WTC11 (cell line): ENCODE results near the gene GSS.

ENCODE experiments used
- CREB1 ChIP-seq: sonication (generic); formaldehyde crosslinking; IDR thresholded peaks from 2 replicates; pipeline ENCODE4 v1.8.0; 2023; ENCODE audit warnings: mild to moderate bottlenecking, missing genetic modification reagents
- IRF2 ChIP-seq: sonication (generic); formaldehyde crosslinking; IDR thresholded peaks from 2 replicates; pipeline ENCODE4 v1.8.0; 2022; ENCODE audit warnings: low read depth, missing genetic modification reagents, borderline replicate concordance
- JUN ChIP-seq: sonication (generic); formaldehyde crosslinking; IDR thresholded peaks from 2 replicates; pipeline ENCODE4 v1.8.0; 2023; ENCODE audit warnings: mild to moderate bottlenecking, missing genetic modification reagents
- SP1 ChIP-seq: sonication (generic); formaldehyde crosslinking; conservative IDR thresholded peaks from 2 replicates; pipeline ENCODE4 v1.8.1; 2022; ENCODE audit warnings: missing genetic modification reagents
- ZNF121 ChIP-seq: sonication (generic); formaldehyde crosslinking; IDR thresholded peaks from 2 replicates; pipeline ENCODE4 v1.8.0; 2023; ENCODE audit warnings: missing genetic modification reagents
- TF ChIP-seq, protein P1 (sequence below): fragments of 250-450 bp; sonication (Bioruptor Pico); IDR thresholded peaks from 2 replicates; pipeline ENCODE4 v1.9.0; 2021; ENCODE audit warnings: mild to moderate bottlenecking
- TF ChIP-seq, protein P2 (sequence below): fragments of 200-600 bp; IDR thresholded peaks from 2 replicates; pipeline ENCODE4 v1.8.0; 2022; ENCODE audit warnings: antibody characterized with exemption
- TF ChIP-seq, protein P3 (sequence below): sonication (generic); formaldehyde crosslinking; IDR thresholded peaks from 2 replicates; pipeline ENCODE4 v1.8.0; 2022; ENCODE audit warnings: mild to moderate bottlenecking, missing genetic modification reagents

DNA sequence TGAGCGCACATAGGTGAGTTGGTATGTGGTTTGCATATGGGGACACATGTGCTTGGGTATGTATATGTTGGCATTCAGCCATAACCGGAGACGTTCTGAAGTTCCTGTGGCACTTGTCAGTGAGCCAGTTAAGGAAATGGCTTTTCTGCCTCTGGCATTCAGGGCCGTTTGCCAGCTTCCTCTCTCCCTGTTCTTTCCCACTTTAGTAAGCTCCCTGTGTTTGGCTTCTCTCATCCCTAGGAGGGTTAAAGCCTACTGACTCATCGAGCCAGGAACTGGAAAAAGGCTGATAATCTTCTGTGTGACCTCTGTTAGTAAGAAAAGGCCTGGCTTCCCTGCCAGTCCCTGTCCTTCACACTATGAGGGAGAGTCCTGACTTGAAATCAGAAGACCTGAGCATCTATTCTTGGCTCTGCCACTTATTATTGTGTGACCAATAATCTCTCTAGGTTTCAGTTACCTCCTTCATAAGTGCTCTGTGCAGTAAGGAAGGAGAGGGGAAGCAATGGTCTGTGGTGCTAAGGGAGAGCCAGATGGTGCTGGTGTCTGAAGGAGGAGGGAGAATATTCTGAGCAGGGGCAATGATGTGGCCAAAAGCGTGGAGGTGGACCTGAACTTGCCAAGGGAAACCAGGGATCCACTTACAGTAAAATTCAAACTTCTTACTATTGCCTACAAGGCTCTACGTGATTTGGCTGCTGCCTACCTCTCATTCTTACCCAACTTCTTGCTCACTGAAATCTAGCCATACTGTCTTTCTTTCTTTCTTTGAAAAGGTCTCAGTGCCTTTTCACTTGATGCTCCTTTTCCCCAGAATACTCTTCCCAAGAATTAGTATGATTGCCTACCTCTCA, 47.8 kb downstream of the GSS start:
- TF ChIP-seq, protein P1, sequence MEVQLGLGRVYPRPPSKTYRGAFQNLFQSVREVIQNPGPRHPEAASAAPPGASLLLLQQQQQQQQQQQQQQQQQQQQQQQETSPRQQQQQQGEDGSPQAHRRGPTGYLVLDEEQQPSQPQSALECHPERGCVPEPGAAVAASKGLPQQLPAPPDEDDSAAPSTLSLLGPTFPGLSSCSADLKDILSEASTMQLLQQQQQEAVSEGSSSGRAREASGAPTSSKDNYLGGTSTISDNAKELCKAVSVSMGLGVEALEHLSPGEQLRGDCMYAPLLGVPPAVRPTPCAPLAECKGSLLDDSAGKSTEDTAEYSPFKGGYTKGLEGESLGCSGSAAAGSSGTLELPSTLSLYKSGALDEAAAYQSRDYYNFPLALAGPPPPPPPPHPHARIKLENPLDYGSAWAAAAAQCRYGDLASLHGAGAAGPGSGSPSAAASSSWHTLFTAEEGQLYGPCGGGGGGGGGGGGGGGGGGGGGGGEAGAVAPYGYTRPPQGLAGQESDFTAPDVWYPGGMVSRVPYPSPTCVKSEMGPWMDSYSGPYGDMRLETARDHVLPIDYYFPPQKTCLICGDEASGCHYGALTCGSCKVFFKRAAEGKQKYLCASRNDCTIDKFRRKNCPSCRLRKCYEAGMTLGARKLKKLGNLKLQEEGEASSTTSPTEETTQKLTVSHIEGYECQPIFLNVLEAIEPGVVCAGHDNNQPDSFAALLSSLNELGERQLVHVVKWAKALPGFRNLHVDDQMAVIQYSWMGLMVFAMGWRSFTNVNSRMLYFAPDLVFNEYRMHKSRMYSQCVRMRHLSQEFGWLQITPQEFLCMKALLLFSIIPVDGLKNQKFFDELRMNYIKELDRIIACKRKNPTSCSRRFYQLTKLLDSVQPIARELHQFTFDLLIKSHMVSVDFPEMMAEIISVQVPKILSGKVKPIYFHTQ, result no peak
- TF ChIP-seq IRF2 (CRISPR knock-in tag) (no peak), SP1 (no peak), JUN (CRISPR knock-in tag) (no peak), CREB1 (no peak), ZNF121 (CRISPR knock-in tag) (no peak)
- TF ChIP-seq, protein P2, sequence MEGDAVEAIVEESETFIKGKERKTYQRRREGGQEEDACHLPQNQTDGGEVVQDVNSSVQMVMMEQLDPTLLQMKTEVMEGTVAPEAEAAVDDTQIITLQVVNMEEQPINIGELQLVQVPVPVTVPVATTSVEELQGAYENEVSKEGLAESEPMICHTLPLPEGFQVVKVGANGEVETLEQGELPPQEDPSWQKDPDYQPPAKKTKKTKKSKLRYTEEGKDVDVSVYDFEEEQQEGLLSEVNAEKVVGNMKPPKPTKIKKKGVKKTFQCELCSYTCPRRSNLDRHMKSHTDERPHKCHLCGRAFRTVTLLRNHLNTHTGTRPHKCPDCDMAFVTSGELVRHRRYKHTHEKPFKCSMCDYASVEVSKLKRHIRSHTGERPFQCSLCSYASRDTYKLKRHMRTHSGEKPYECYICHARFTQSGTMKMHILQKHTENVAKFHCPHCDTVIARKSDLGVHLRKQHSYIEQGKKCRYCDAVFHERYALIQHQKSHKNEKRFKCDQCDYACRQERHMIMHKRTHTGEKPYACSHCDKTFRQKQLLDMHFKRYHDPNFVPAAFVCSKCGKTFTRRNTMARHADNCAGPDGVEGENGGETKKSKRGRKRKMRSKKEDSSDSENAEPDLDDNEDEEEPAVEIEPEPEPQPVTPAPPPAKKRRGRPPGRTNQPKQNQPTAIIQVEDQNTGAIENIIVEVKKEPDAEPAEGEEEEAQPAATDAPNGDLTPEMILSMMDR, result no peak
- TF ChIP-seq, protein P3, sequence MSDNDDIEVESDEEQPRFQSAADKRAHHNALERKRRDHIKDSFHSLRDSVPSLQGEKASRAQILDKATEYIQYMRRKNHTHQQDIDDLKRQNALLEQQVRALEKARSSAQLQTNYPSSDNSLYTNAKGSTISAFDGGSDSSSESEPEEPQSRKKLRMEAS (CRISPR knock-in tag), result no peak
